SH-SY5Y (cell line): Measurements from ENCODE around the gene FOXO4.

Experiments
- GATA2 ChIP-seq: IDR thresholded peaks from 2 replicates; pipeline ENCODE4 v1.6.1; 2011; ENCODE audit warnings: mild to moderate bottlenecking, low read depth, low read length
- GATA3 ChIP-seq: IDR thresholded peaks from 2 replicates; pipeline ENCODE4 v1.6.1; 2011; ENCODE audit warnings: low read depth, mild to moderate bottlenecking, low read length, moderate library complexity

GRCh38 chrX:71117358-71117757 is 21.7 kb downstream of the FOXO4 start:
- TF ChIP-seq GATA3, result no peak
- TF ChIP-seq GATA2, result no peak
